Chondrocyte (in vitro differentiated cells): Measurements from ENCODE around the gene STAT6. TPM values are rescaled to one million over a fixed set of nuclear protein-coding genes. Genes with fewer than 3 reads are reported as not detected.

Source experiments
- DNase-seq: peaks from one replicate; pipeline ENCODE4 v3.0.0; 2021; ENCODE audit warnings: mixed read lengths, low spot score
- H3K27ac Mint-ChIP-seq: one replicate; pipeline ENCODE4 v1.8.0; 2021; ENCODE audit warnings: mild to moderate bottlenecking, moderate library complexity, mixed read lengths; ENCODE audit not compliant: unreplicated experiment
- H3K27me3 Mint-ChIP-seq: 2 replicates; pipeline ENCODE4 v1.8.0; 2021; ENCODE audit warnings: low read depth, mixed read lengths
- H3K36me3 Mint-ChIP-seq: 2 replicates; pipeline ENCODE4 v1.8.0; 2021; ENCODE audit warnings: low read depth, mixed read lengths
- H3K4me1 Mint-ChIP-seq: 2 replicates; pipeline ENCODE4 v1.8.0; 2021; ENCODE audit warnings: low read depth, mild to moderate bottlenecking, mixed read lengths
- H3K4me3 Mint-ChIP-seq: one replicate; pipeline ENCODE4 v1.8.0; 2021; ENCODE audit warnings: mild to moderate bottlenecking, moderate library complexity, mixed read lengths; ENCODE audit not compliant: unreplicated experiment
- H3K9me3 Mint-ChIP-seq: 2 replicates; pipeline ENCODE4 v1.8.0; 2021; ENCODE audit warnings: low read depth, mixed read lengths
- total RNA-seq: library from RNA; stranded (reverse); gene quantifications from 3 replicates; pipeline ENCODE4 v1.2.1, GENCODE V29; 2021
- TF ChIP-seq, protein P1 (sequence below): fragments of 200-600 bp; sonication (generic); IDR thresholded peaks from 2 replicates; pipeline ENCODE4 v1.5.0; 2021; ENCODE audit warnings: antibody characterized with exemption, mild to moderate bottlenecking, moderate library complexity

The STAT6 gene
- total RNA-seq, 1 donor from 2014 or later, result 89.4 TPM

DNA sequence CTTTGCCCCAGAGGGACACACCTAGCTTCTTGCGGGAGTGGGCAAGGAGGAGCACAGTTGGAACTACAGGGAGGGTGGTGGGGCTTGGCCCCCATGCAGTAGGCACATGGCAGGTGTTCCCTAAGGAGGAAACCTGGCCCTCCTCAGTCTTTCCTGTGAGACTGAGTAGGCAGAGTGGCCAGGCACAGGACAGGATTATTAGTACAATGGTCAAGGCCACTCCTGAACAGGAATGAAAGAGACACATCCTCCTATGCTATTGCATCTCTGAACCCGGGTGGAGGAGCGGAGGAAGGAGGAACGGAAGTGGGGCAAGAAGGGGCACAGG, 62.1 kb downstream of the STAT6 start:
- H3K4me1 Mint-ChIP-seq, result no peaks in the 10 kb centered on the region
- no peak overlapping the region for H3K27ac Mint-ChIP-seq
- peaks cover 3% of the 10 kb centered on the region for H3K9me3 Mint-ChIP-seq
- H3K4me3 Mint-ChIP-seq, result no peak overlapping the region
- H3K36me3 Mint-ChIP-seq, result no peaks in the 10 kb centered on the region
- no peak for DNase-seq
- H3K27me3 Mint-ChIP-seq, result peaks cover 32% of the 10 kb centered on the region
- TF ChIP-seq, protein P1, sequence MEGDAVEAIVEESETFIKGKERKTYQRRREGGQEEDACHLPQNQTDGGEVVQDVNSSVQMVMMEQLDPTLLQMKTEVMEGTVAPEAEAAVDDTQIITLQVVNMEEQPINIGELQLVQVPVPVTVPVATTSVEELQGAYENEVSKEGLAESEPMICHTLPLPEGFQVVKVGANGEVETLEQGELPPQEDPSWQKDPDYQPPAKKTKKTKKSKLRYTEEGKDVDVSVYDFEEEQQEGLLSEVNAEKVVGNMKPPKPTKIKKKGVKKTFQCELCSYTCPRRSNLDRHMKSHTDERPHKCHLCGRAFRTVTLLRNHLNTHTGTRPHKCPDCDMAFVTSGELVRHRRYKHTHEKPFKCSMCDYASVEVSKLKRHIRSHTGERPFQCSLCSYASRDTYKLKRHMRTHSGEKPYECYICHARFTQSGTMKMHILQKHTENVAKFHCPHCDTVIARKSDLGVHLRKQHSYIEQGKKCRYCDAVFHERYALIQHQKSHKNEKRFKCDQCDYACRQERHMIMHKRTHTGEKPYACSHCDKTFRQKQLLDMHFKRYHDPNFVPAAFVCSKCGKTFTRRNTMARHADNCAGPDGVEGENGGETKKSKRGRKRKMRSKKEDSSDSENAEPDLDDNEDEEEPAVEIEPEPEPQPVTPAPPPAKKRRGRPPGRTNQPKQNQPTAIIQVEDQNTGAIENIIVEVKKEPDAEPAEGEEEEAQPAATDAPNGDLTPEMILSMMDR, result no peak

DNA sequence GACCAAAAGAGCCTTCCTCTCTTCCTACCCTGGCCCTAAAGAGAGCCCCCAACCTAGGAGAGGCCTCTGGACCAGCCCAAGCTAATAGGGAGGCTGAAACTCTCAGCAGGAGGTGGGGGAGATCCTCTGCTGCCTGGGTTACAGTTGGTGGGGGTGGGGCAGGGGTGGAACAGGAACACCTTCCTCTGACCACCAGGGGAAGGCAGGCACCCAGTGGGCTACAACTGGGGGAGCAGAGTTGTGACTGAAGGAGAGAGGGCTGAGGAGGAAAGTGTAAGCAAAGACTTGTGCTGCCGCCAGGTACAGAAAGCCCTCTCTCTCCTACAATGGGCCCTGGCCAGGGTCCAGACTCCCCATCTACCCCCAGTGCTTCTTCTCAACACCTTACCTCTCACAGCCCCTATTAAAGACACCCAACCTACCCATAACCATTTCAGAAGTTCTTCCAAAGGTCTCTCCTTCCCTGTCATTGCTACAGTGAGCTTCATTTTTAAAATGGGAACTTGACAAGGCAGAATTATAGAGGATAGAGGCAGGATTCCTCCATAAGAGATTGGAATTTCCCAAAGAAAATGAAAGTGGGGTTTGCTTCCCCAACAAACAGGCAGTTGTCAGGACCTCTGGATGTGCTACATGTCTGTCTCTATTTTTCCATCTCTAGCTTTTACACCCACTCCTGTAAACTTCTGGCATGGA, 62.6 kb downstream of the STAT6 start:
- no peak for DNase-seq
- Mint-ChIP-seq H3K4me1 (no peaks in the 10 kb centered on the region), H3K4me3 (no peak overlapping the region), H3K9me3 (no peaks in the 10 kb centered on the region), H3K36me3 (no peaks in the 10 kb centered on the region), H3K27ac (no peak overlapping the region), H3K27me3 (peaks cover 35% of the 10 kb centered on the region)
- TF ChIP-seq, protein P1, result no peak

DNA sequence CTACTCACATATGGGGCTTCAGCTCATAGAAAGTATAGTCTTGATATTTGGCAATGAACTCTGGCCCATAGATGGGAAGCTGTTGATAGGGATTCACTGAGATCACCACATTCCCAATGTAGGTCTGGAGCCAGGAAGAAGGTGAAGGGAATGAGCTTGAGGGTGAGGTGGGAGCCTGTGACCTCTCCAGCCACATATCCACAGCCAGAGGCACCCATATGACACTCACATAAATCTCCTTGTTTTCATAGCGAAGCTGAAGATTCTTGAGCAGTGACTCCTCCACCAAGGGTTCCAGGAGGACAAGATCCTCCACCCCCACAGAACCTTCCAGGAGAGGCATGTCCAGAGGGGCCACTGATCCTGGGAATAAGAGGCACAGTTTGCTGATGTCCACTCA, 63.2 kb downstream of the STAT6 start:
- DNase-seq, result no peak
- Mint-ChIP-seq H3K9me3 (no peaks in the 10 kb centered on the region), H3K27ac (no peak overlapping the region), H3K4me1 (no peaks in the 10 kb centered on the region), H3K36me3 (no peaks in the 10 kb centered on the region), H3K4me3 (no peak overlapping the region), H3K27me3 (peaks cover 37% of the 10 kb centered on the region)
- TF ChIP-seq, protein P1, result no peak

DNA sequence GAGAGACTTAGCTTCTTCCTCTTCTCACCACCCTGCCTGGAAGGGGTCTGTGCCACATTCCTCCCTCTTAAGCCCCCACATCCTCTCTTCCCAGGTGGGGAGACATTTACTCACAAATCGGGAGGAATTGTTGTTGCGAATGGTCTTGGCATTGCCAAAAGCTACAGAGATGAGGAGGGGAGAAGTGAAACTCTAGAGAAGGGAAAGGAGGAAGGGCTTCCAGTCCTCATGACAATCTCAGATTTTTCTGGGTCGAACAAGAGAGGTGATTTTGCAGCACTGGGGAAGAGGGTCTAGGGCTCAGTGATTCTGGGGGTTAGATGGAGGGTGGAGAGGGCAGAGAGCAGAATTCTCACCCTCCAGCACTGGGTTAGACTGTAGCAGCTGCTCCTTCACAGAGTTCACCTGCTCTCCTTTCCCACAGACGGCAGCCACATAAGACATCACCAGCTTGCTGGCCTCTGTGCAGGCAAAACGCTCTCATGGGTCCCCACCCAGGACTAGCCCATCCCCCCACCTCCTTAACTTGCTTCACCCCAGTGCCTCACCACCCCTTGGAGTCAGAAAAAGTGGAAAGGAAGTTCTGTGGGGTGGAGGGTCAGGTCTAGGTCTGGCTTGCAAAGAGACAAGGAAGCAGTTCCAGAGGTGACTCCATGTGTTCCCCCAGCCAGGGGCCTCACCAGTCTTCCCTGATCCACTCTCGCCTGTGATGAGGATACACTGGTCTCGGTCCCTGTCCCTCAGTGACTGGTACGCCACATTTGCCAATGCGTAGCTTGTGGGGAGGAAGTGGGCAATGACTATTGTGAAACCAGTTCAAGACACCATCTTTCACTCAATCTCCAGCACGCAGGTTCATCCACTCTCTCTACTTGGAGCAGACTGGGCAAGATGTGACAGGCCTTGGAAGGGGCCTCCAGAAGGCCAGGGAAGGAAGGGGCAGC, 63.9 kb downstream of the STAT6 start:
- Mint-ChIP-seq H3K27ac (no peak overlapping the region), H3K36me3 (no peaks in the 10 kb centered on the region), H3K4me3 (no peak overlapping the region), H3K27me3 (peaks cover 38% of the 10 kb centered on the region), H3K4me1 (no peaks in the 10 kb centered on the region), H3K9me3 (no peaks in the 10 kb centered on the region)
- no peak for DNase-seq
- TF ChIP-seq, protein P1, result no peak

DNA sequence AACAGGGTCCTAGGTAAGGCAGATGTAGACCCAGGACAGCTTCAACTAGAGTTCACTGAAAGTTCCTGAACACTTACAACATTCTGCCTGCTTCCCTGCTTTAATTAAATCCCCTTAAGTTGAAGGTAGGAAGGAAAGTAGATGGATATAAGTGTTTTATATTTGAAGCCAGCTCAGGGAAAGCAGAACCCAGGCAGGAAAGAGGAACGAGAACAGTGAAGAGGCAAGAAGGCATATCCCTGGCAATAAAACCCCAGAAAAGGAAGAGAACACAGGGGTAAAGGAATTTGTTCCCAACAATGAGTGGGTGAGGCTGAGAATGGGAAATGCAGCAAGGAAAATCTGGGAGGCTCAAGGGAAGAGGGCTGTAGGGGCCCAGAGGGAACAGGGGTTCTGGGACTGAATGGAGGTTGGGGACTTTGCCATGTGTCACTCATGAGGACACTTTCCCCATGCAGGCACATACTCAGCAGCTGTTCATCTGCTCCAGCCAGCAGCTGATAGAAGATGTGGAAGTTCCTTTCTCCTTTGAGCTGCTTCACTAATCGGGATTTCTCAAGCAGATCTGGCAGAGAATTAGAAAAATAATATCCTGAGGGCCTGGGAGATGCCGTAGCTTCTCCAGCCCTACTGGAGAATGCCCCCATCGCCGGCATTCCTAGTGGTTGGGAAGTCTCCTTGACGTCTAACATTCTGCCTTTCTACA, 64.9 kb downstream of the STAT6 start:
- H3K27ac Mint-ChIP-seq, result no peak overlapping the region
- H3K36me3 Mint-ChIP-seq, result no peaks in the 10 kb centered on the region
- H3K4me1 Mint-ChIP-seq, result no peaks in the 10 kb centered on the region
- H3K4me3 Mint-ChIP-seq, result no peak overlapping the region
- peaks cover 42% of the 10 kb centered on the region for H3K27me3 Mint-ChIP-seq
- no peaks in the 10 kb centered on the region for H3K9me3 Mint-ChIP-seq
- DNase-seq, result no peak
- TF ChIP-seq, protein P1, result no peak
